ENCODE data around the gene SDR39U1. TPM values are rescaled to one million over a fixed set of nuclear protein-coding genes. Genes with fewer than 3 reads are reported as not detected.

SDR39U1 gene
- total and polyA plus RNA-seq, 10 of the 15 experiments (the other 5 are each of a cell fraction or from before 2014, with no cell fraction given): 14.0 to 89.3 (median 42.2) TPM

GRCh38 chr14:24409192-24409591 lies 33.4 kb downstream of the SDR39U1 start (continued):
- TF ChIP-seq SMAD1 (IDR thresholded peaks at IDR 0.05; ENCODE audit: low read depth, partially characterized antibody) (no peak), NKRF (conservative IDR thresholded peaks at IDR 0.05) (no peak), ESRRA (IDR thresholded peaks at IDR 0.05; ENCODE audit: low read length) (no peak), GABPA (IDR thresholded peaks at IDR 0.05; ENCODE audit: low read depth) (no peak), RCOR1 (conservative IDR thresholded peaks at IDR 0.05; ENCODE audit: low read depth, low read length) (no peak)

- 4% methylated on average over 3 of the region's 3 CpGs for WGBS (ENCODE audit: insufficient coverage, insufficient replicate concordance, low lambda C conversion rate, missing lambda C conversion rate)
- no peak for FAIRE-seq
- no TSS peak for BruUV-seq (replicated peaks)
- Histone ChIP-seq H3K36me3 (ENCODE audit: control insufficient read depth in 2 of 2, insufficient read depth in 2 of 2, low read length in 1 of 2) (no peaks in the 10 kb centered on the region), H3K79me2 (ENCODE audit: control insufficient read depth, insufficient read depth, low read length) (no peaks in the 10 kb centered on the region), H3K4me1 (ENCODE audit: control insufficient read depth, insufficient read depth, low read length) (no peaks in the 10 kb centered on the region), H3K4me3 (no peak overlapping the region), H3K27ac (ENCODE audit: control insufficient read depth, insufficient read depth) (no peak overlapping the region), H2AFZ (ENCODE audit: control insufficient read depth, low read depth, low read length) (no peak overlapping the region), H3K4me2 (ENCODE audit: control insufficient read depth, insufficient read depth) (no peak overlapping the region), H4K20me1 (ENCODE audit: control insufficient read depth, insufficient read depth) (no peaks in the 10 kb centered on the region), H3K27me3 (replicated peaks in 1 of 2; ENCODE audit: control insufficient read depth in 2 of 2, insufficient read depth in 2 of 2, low read length in 1 of 2) (peaks cover 1 to 5% of the 10 kb centered on the region in 2 experiments; a peak in 2 of 4 replicates), H3K9ac (ENCODE audit: control insufficient read depth, insufficient read depth, low read length) (no peak overlapping the region), H3K9me3 (replicated peaks; ENCODE audit: control insufficient read depth, insufficient read depth, low read length) (no peaks in the 10 kb centered on the region)
- intact Hi-C loops (cut with micrococcal nuclease; ENCODE audit: unreplicated experiment): no loop called here
- in situ Hi-C loops (cut with MboI): no loop called here
- no peak for DNase-seq (ENCODE audit: low read depth, low spot score)
- ChIA-PET CTCF (interaction anchor here (0.8 to 2.4 kb wide), 7 partner anchors 13 to 101 kb away, joined by 3 to 19 read pairs (median 6); partner anchors contain the start of gene CIDEB), SMC1A (ENCODE audit: uncharacterized antibody, unreplicated experiment) (interaction anchor here (1.4 to 4.1 kb wide), 4 partner anchors 10 to 43 kb away, joined by 4 to 17 read pairs (median 8); no protein-coding TSS in a partner anchor), RAD21 (ENCODE audit: unreplicated experiment) (interaction anchor here (1.1 to 1.7 kb wide), 3 partner anchors 22 to 75 kb away, joined by 5 to 9 read pairs (median 6); no protein-coding TSS in a partner anchor), POLR2A (no interaction called here)
- no peak for ATAC-seq
- TF ChIP-seq CEBPB (IDR thresholded peaks at IDR 0.05; ENCODE audit: borderline replicate concordance in 1 of 2, low read depth in 2 of 2, low read length in 2 of 2): no peak
- no peak for TF ChIP-seq RAD51 (IDR thresholded peaks at IDR 0.05)
- no peak for TF ChIP-seq NFXL1 (IDR thresholded peaks at IDR 0.05; ENCODE audit: borderline replicate concordance)
- TF ChIP-seq GABPA (IDR thresholded peaks at IDR 0.05; ENCODE audit: low read depth): no peak
- no peak for TF ChIP-seq CBX5 (IDR thresholded peaks at IDR 0.05; ENCODE audit: low read depth)
- no peak for TF ChIP-seq MYB (IDR thresholded peaks at IDR 0.05; ENCODE audit: borderline replicate concordance, low read depth, low read length)
- TF ChIP-seq ATF2 (IDR thresholded peaks at IDR 0.05; ENCODE audit: low read length): no peak
- no peak for TF ChIP-seq CREM (IDR thresholded peaks at IDR 0.05; ENCODE audit: low read depth)
- TF ChIP-seq REST (IDR thresholded peaks at IDR 0.05; ENCODE audit: low read depth, low read length): no peak
- no peak for TF ChIP-seq ZNF274 (IDR thresholded peaks at IDR 0.05; ENCODE audit: insufficient read depth, insufficient read length)
- TF ChIP-seq PBX3 (IDR thresholded peaks at IDR 0.05; ENCODE audit: insufficient replicate concordance, low read depth, low read length): no peak
Measured at GRCh38 chr14:24408764-24409163, 33.8 kb downstream of the SDR39U1 start.
